ENCODE results near the gene PKIG. TPM values are rescaled to one million over a fixed set of nuclear protein-coding genes. Genes with fewer than 3 reads are reported as not detected.

PKIG gene
- total RNA-seq, 1 experiment from 2014 or later, result 41.9 TPM

DNA sequence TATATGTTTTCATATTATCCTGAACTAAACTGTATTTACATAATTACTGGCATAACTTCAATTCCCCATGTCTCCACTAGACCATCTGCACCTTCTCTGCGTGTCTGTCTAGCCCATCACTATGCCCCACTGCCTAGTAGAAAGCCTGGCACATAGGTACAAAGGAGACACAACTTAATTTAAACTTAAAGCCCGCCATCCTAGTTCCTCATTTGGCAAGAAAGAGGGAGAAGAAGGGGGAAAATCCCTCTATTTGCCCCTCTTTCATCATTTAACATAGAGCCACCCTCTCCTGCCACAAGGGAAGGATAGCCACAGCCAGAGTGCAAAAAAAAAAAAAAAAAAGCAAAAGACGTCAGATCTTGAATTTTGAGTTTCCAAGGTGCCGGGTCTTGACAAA is 1.8 kb downstream of the PKIG start:
- TF ChIP-seq, protein P1, sequence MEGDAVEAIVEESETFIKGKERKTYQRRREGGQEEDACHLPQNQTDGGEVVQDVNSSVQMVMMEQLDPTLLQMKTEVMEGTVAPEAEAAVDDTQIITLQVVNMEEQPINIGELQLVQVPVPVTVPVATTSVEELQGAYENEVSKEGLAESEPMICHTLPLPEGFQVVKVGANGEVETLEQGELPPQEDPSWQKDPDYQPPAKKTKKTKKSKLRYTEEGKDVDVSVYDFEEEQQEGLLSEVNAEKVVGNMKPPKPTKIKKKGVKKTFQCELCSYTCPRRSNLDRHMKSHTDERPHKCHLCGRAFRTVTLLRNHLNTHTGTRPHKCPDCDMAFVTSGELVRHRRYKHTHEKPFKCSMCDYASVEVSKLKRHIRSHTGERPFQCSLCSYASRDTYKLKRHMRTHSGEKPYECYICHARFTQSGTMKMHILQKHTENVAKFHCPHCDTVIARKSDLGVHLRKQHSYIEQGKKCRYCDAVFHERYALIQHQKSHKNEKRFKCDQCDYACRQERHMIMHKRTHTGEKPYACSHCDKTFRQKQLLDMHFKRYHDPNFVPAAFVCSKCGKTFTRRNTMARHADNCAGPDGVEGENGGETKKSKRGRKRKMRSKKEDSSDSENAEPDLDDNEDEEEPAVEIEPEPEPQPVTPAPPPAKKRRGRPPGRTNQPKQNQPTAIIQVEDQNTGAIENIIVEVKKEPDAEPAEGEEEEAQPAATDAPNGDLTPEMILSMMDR (conservative IDR thresholded peaks at IDR 0.05), result no peak
- no peak for TF ChIP-seq EZH2 (IDR thresholded peaks at IDR 0.05; ENCODE audit: low read depth)
- intact Hi-C loops (cut with micrococcal nuclease; ENCODE audit: unreplicated experiment), result no loop called here
- no peak for DNase-seq
- H3K4me3 ChIP-seq, result no peak overlapping the region
- H3K9me3 ChIP-seq (ENCODE audit: insufficient read depth, low read depth), result no peaks in the 10 kb centered on the region
- peaks cover 12% of the 10 kb centered on the region; the same call in 1 of the 2 replicates for H3F3A ChIP-seq (ENCODE audit: insufficient read depth, low read depth)
- no peak overlapping the region for H3K27ac ChIP-seq
- no peaks in the 10 kb centered on the region for H3K79me2 ChIP-seq (ENCODE audit: low read depth)
- H3K4me2 ChIP-seq, result no peak overlapping the region
- H3K36me3 ChIP-seq (ENCODE audit: low read depth), result no peaks in the 10 kb centered on the region
- no peaks in the 10 kb centered on the region for H3K9me2 ChIP-seq (ENCODE audit: insufficient read depth)
- H2AFZ ChIP-seq, result no peak overlapping the region
- H4K20me1 ChIP-seq (ENCODE audit: insufficient read depth), result no peaks in the 10 kb centered on the region
- 0 out of 2 replicates have a peak, but pooled peaks cover 4% of the 10 kb centered on the region for H3K4me1 ChIP-seq (replicated peaks; ENCODE audit: insufficient read depth)
- no peaks in the 10 kb centered on the region for H3K27me3 ChIP-seq (ENCODE audit: insufficient read depth, low read depth)
- POLR2A ChIA-PET (ENCODE audit: unreplicated experiment), result no interaction called here
- no TSS peak for BruUV-seq (replicated peaks)
- CTCF ChIA-PET, result no interaction called here

DNA sequence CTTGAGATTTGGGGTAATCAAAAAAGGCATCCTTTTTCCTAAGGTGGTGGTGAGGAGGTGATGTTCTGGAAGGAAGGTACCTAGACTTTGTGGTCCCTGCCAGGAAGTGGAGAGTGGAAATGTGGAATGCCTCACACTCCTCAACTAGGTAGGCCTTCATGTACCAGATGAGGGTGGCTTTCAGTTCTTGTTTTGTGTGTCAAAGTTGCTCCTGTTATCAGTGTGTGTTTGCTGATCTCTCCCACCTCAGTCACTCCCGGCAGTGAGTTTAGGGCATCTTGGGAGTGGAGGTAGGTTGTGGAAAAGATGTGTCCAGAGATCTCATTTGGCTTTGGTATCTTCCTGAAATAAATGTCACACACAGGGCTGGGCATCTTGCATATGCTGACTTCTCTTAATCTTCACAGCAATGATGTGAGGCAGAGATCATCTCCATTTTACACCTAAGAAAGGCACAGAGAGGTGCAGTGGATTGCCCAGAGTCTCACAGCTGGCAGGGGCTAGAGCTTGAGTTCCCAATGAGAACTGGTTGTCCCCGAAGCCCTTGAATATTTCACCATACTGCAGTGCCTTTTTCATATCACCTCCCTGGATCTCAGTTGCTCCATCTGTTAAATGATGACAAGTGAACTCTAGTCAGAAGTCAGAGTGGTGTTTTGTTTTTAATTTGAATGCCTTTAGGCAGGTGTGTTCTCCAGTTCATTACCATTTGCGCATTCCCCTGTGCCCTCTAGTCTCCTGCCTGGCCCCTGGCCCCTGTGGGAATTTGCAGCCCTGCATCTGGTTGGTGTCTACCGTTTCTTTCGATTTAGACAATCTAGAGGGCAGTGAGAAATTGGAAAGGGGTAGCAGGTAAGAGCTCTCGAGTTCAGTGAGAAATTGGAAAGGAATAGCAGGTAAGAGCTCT is 2.9 kb downstream of the PKIG start:
- POLR2A ChIA-PET (ENCODE audit: unreplicated experiment), result interaction anchor here (0.6 kb wide), 1 partner anchor 63 kb away, joined by 7 read pairs; no protein-coding TSS in a partner anchor
- CTCF ChIA-PET, result no interaction called here

DNA sequence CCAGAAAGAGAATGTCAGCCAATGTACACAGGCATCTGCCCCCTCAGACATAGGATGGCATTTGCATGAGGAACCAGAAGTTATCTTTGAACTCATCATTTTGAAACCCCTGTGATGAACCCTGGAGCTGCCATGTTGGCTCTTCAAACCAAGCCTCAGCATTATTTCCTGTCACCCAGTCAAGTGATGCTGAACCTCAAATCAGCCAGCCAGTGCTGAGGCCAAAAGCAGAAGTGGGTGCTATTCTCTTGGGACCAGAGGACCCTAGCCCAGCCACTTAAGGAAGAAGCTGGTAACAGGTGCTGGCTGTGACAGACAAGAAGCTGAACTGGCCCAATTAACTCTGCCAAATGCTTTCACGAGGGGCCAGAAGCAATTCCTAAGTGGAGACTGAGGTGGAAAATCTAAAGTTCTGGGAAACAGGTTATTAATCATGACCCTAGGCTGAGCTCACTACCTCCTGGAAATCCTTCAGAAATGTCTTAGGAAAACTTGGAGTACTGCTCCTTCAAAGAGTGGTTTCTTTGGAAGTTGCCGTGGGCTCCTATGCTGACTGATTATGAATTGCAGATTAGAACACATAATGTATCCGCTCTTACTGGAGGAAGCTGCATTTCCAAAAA is 4.0 kb downstream of the PKIG start:
- intact Hi-C loops (cut with micrococcal nuclease; ENCODE audit: unreplicated experiment), result no loop called here
- Histone ChIP-seq H3K9me2 (ENCODE audit: insufficient read depth) (no peaks in the 10 kb centered on the region), H3F3A (ENCODE audit: insufficient read depth, low read depth) (peaks cover under 1% of the 10 kb centered on the region; the same call in 1 of the 2 replicates), H3K4me2 (no peak overlapping the region), H3K36me3 (ENCODE audit: low read depth) (no peaks in the 10 kb centered on the region), H3K79me2 (ENCODE audit: low read depth) (no peaks in the 10 kb centered on the region), H3K9me3 (ENCODE audit: insufficient read depth, low read depth) (no peaks in the 10 kb centered on the region), H3K27me3 (ENCODE audit: insufficient read depth, low read depth) (no peaks in the 10 kb centered on the region), H3K4me3 (no peak overlapping the region), H3K27ac (no peak overlapping the region), H4K20me1 (ENCODE audit: insufficient read depth) (no peaks in the 10 kb centered on the region), H3K4me1 (replicated peaks; ENCODE audit: insufficient read depth) (no peaks in the 10 kb centered on the region), H2AFZ (no peak overlapping the region)
- TF ChIP-seq, protein P1 (conservative IDR thresholded peaks at IDR 0.05), result no peak
- TF ChIP-seq EZH2 (IDR thresholded peaks at IDR 0.05; ENCODE audit: low read depth), result no peak
- BruUV-seq (replicated peaks), result no TSS peak
- CTCF ChIA-PET, result no interaction called here
- no peak for DNase-seq
- POLR2A ChIA-PET (ENCODE audit: unreplicated experiment), result no interaction called here

More for the DNA sequence above, 2.9 kb downstream of the PKIG start:
- no peak for DNase-seq
- 0 out of 2 replicates have a peak, but pooled peaks cover 4% of the 10 kb centered on the region for H3K4me1 ChIP-seq (replicated peaks; ENCODE audit: insufficient read depth)
- H3F3A ChIP-seq (ENCODE audit: insufficient read depth, low read depth), result peaks cover 9% of the 10 kb centered on the region; the same call in 1 of the 2 replicates
- no peaks in the 10 kb centered on the region for H3K9me3 ChIP-seq (ENCODE audit: insufficient read depth, low read depth)
- H3K27ac ChIP-seq, result no peak overlapping the region
- no peaks in the 10 kb centered on the region for H3K36me3 ChIP-seq (ENCODE audit: low read depth)
- H3K79me2 ChIP-seq (ENCODE audit: low read depth), result no peaks in the 10 kb centered on the region
- no peaks in the 10 kb centered on the region for H4K20me1 ChIP-seq (ENCODE audit: insufficient read depth)
- no peaks in the 10 kb centered on the region for H3K9me2 ChIP-seq (ENCODE audit: insufficient read depth)
- intact Hi-C loops (cut with micrococcal nuclease; ENCODE audit: unreplicated experiment), result no loop called here
- H3K4me2 ChIP-seq, result no peak overlapping the region
- no TSS peak for BruUV-seq (replicated peaks)
- TF ChIP-seq, protein P1 (conservative IDR thresholded peaks at IDR 0.05), result no peak
- TF ChIP-seq EZH2 (IDR thresholded peaks at IDR 0.05; ENCODE audit: low read depth), result no peak
- H3K27me3 ChIP-seq (ENCODE audit: insufficient read depth, low read depth), result no peaks in the 10 kb centered on the region
- no peak overlapping the region for H3K4me3 ChIP-seq
- no peak overlapping the region for H2AFZ ChIP-seq
